GM18520 (cell line): ENCODE data around the gene MADD.

ENCODE experiments used
- ATAC-seq: cut with Tn5 transposase; IDR thresholded peaks from one replicate; pipeline ENCODE4 v1.9.1; 2021; ENCODE audit not compliant: unreplicated experiment

Gene MADD

GRCh38 chr11:47378836-47379170 lies 108.9 kb downstream of the MADD start:
- ATAC-seq: no peak

- ATAC-seq: no peak
These were observed 109.4 kb downstream of the MADD start for GRCh38 chr11:47379317-47379716.
